Stimulated activated CD8-positive, alpha-beta memory T cell treated with anti-CD3 and anti-CD28 coated beads, Interleukin-15, amount 100 ng/mL, for 1 hour (primary cell): ENCODE results near the gene SIMC1.
A peak's percentile ranks its signal among the peaks of the same experiment; 100 is the strongest.
"Not testable (repeated sequence)": the region's sequence is repeated elsewhere in the genome, so short reads cannot be mapped to it uniquely, and the experiment has no call there.

Experiments
- DNase-seq: peaks from one replicate; pipeline ENCODE4 v3.0.0-alpha.2; 2020; ENCODE audit warnings: low read depth

The SIMC1 gene

GRCh38 chr5:176237971-176238644 lies at the start of gene SIMC1:
Gene SIMC1, plus strand, starts transcription at chr5:176238424. Its CDS starts 85 bp downstream, at chr5:176238509.
- DNase-seq = peak; percentile 9

GRCh38 chr5:176188506-176189193 lies 49.6 kb upstream of the SIMC1 start:
- DNase-seq = no peak

- no peak for DNase-seq
These were observed 48.4 kb upstream of the SIMC1 start for GRCh38 chr5:176189857-176190256.

- no peak for DNase-seq
These were observed 47.1 kb upstream of the SIMC1 start for GRCh38 chr5:176190886-176191755.

- no peak for DNase-seq
These were observed 46.0 kb upstream of the SIMC1 start for GRCh38 chr5:176192094-176192721.

GRCh38 chr5:176192722-176193117 lies 45.5 kb upstream of the SIMC1 start:
- DNase-seq = not testable (repeated sequence)

- not testable (repeated sequence) for DNase-seq
These were observed 44.6 kb upstream of the SIMC1 start for GRCh38 chr5:176193636-176194035.

- DNase-seq = not testable (repeated sequence)
These were observed 43.8 kb upstream of the SIMC1 start for GRCh38 chr5:176194238-176195083.

GRCh38 chr5:176195084-176195413 lies 43.2 kb upstream of the SIMC1 start:
- not testable (repeated sequence) for DNase-seq

GRCh38 chr5:176195487-176196207 lies 42.6 kb upstream of the SIMC1 start:
- not testable (repeated sequence) for DNase-seq

- DNase-seq = not testable (repeated sequence)
These were observed 41.4 kb upstream of the SIMC1 start for GRCh38 chr5:176196781-176197180.

- not testable (repeated sequence) for DNase-seq
These were observed 40.9 kb upstream of the SIMC1 start for GRCh38 chr5:176197234-176197858.

- DNase-seq = not testable (repeated sequence)
These were observed 39.9 kb upstream of the SIMC1 start for GRCh38 chr5:176198299-176198698.

GRCh38 chr5:176198991-176199733 lies 39.1 kb upstream of the SIMC1 start:
- not testable (repeated sequence) for DNase-seq

GRCh38 chr5:176199803-176200399 lies 38.3 kb upstream of the SIMC1 start:
- DNase-seq = not testable (repeated sequence)

GRCh38 chr5:176201811-176202210 lies 36.4 kb upstream of the SIMC1 start:
- DNase-seq = no peak

GRCh38 chr5:176203086-176203485 lies 35.1 kb upstream of the SIMC1 start:
- no peak for DNase-seq

- not testable (repeated sequence) for DNase-seq
These were observed 34.7 kb upstream of the SIMC1 start for GRCh38 chr5:176203535-176203934.

GRCh38 chr5:176214466-176215021 lies 23.7 kb upstream of the SIMC1 start:
- not testable (repeated sequence) for DNase-seq
